PC-9 (cell line): ENCODE measurements around the gene C19orf44. TPM values are rescaled to one million over a fixed set of nuclear protein-coding genes. Genes with fewer than 3 reads are reported as not detected.

ENCODE experiments used
- BruUV-seq: library from RNA; stranded (reverse); fragments of 400-500 nt; replicated peaks from 2 replicates; lab custom pipeline; 2021; lab: Mats Ljungman, UMichigan
- CTCF ChIA-PET: fragments of 300-600 bp; sonication (Branson Sonifier 250); formaldehyde crosslinking; loops from one replicate; lab custom pipeline; 2022; ENCODE audit warnings: antibody characterized with exemption; lab: Charles Lee
- POLR2A ChIA-PET: fragments of 300-600 bp; sonication (Branson Sonifier 250); formaldehyde crosslinking; loops from one replicate; lab custom pipeline; 2022; ENCODE audit warnings: antibody characterized with exemption; ENCODE audit not compliant: unreplicated experiment; lab: Charles Lee
- DNase-seq, 2 experiments: peaks; one replicate each; pipeline versions ENCODE4 v3.0.0 to v3.0.0-alpha.2; 2015 to 2022; ENCODE audit warnings: mixed read lengths in 1 of 2
- H2AFZ ChIP-seq: fragments of 200-600 bp; sonication (generic); 2 replicates; pipeline ENCODE4 v1.8.1; 2017; ENCODE audit warnings: antibody characterized with exemption
- H3F3A ChIP-seq: fragments of 200-600 bp; sonication (generic); 2 replicates; pipeline ENCODE4 v1.8.1; 2017; ENCODE audit warnings: antibody characterized with exemption, mild to moderate bottlenecking, low read depth; ENCODE audit not compliant: insufficient read depth
- H3K27ac ChIP-seq: fragments of 200-600 bp; sonication (generic); 2 replicates; pipeline ENCODE4 v1.6.1; 2016; ENCODE audit warnings: mixed run types
- H3K27me3 ChIP-seq: fragments of 200-600 bp; sonication (generic); 2 replicates; pipeline ENCODE4 v1.6.1; 2016; ENCODE audit warnings: low read depth, mixed run types; ENCODE audit not compliant: insufficient read depth
- H3K36me3 ChIP-seq: fragments of 200-600 bp; sonication (generic); 2 replicates; pipeline ENCODE4 v1.6.1; 2016; ENCODE audit warnings: low read depth, mixed run types
- H3K4me1 ChIP-seq: fragments of 200-600 bp; sonication (generic); replicated peaks from 2 replicates; pipeline ENCODE4 v1.6.1; 2016; ENCODE audit warnings: mixed run types; ENCODE audit not compliant: insufficient read depth
- H3K4me2 ChIP-seq: fragments of 200-600 bp; sonication (generic); 2 replicates; pipeline ENCODE4 v1.6.1; 2017; ENCODE audit warnings: mixed run types
- H3K4me3 ChIP-seq: fragments of 200-600 bp; sonication (generic); 2 replicates; pipeline ENCODE4 v1.6.1; 2016; ENCODE audit warnings: mixed run types
- H3K79me2 ChIP-seq: fragments of 200-600 bp; sonication (generic); 2 replicates; pipeline ENCODE4 v1.6.1; 2017; ENCODE audit warnings: low read depth, mixed run types
- H3K9me2 ChIP-seq: fragments of 200-600 bp; sonication (generic); 2 replicates; pipeline ENCODE4 v1.8.1; 2017; ENCODE audit warnings: mild to moderate bottlenecking; ENCODE audit not compliant: insufficient read depth
- H3K9me3 ChIP-seq: fragments of 200-600 bp; sonication (generic); 2 replicates; pipeline ENCODE4 v1.8.1; 2016; ENCODE audit warnings: low read depth; ENCODE audit not compliant: insufficient read depth
- H4K20me1 ChIP-seq: fragments of 200-600 bp; sonication (generic); 2 replicates; pipeline ENCODE4 v1.8.1; 2017; ENCODE audit not compliant: insufficient read depth
- CTCF ChIP-seq: fragments of 200-600 bp; sonication (generic); conservative IDR thresholded peaks from 2 replicates; pipeline ENCODE4 v1.6.1; 2017; ENCODE audit warnings: mixed run types, antibody characterized with exemption, mild to moderate bottlenecking, moderate library complexity
- EZH2 ChIP-seq: fragments of 200-600 bp; sonication (generic); IDR thresholded peaks from 2 replicates; pipeline ENCODE4 v1.8.0; 2017; ENCODE audit warnings: antibody characterized with exemption, low read depth
- intact Hi-C: fragments of 100-400 bp; cut with micrococcal nuclease; formaldehyde crosslinking; loops from one replicate; pipeline ENCODE4 v1.10.0; 2022; ENCODE audit not compliant: unreplicated experiment
- total RNA-seq: library from RNA; stranded (reverse); gene quantifications from 2 replicates; pipeline ENCODE4 v1.2.3, GENCODE V29; 2021

C19orf44 gene
- total RNA-seq, 1 experiment from 2014 or later: 6.7 TPM

GRCh38 chr19:16522559-16523377 lies 26.6 kb downstream of the C19orf44 start:
- TF ChIP-seq EZH2 (no peak), CTCF (no peak)
- no peak for DNase-seq
- Histone ChIP-seq H3K4me2 (no peak overlapping the region), H2AFZ (no peak overlapping the region), H3K79me2 (no peaks in the 10 kb centered on the region), H3K9me2 (no peaks in the 10 kb centered on the region), H3K36me3 (peaks cover 15% of the 10 kb centered on the region; the same call in 1 of the 2 replicates), H3K9me3 (no peaks in the 10 kb centered on the region), H3K4me3 (no peak overlapping the region), H3K27ac (no peak overlapping the region), H3K4me1 (no peaks in the 10 kb centered on the region), H3F3A (peaks cover 30% of the 10 kb centered on the region), H4K20me1 (peaks cover 70% of the 10 kb centered on the region), H3K27me3 (no peaks in the 10 kb centered on the region)
- intact Hi-C loops: no loop called here
- no TSS peak for BruUV-seq
- POLR2A ChIA-PET: no interaction called here
- CTCF ChIA-PET: no interaction called here

GRCh38 chr19:16524991-16525734 lies 29.0 kb downstream of the C19orf44 start:
- POLR2A ChIA-PET: no interaction called here

More at GRCh38 chr19:16524991-16525734, 29.0 kb downstream of the C19orf44 start:
- Histone ChIP-seq H4K20me1 (peaks cover 59% of the 10 kb centered on the region), H3K79me2 (no peaks in the 10 kb centered on the region), H3K4me1 (no peaks in the 10 kb centered on the region), H3K36me3 (peaks cover 18% of the 10 kb centered on the region), H3K9me2 (no peaks in the 10 kb centered on the region), H3F3A (peaks cover 13% of the 10 kb centered on the region; the same call in 1 of the 2 replicates), H2AFZ (no peak overlapping the region), H3K27me3 (no peaks in the 10 kb centered on the region), H3K9me3 (no peaks in the 10 kb centered on the region), H3K4me3 (no peak overlapping the region), H3K27ac (no peak overlapping the region), H3K4me2 (no peak overlapping the region)
- CTCF ChIA-PET: no interaction called here
- TF ChIP-seq EZH2 (no peak), CTCF (no peak)
- no peak for DNase-seq
- intact Hi-C loops: no loop called here
- BruUV-seq: no TSS peak
